ENCODE measurements around the gene NRXN2. TPM values are rescaled to one million over a fixed set of nuclear protein-coding genes. Genes with fewer than 3 reads are reported as not detected.
A peak's percentile ranks its signal among the peaks of the same experiment; 100 is the strongest.

The NRXN2 gene
- total and polyA plus RNA-seq, 10 of the 15 experiments (the other 5 are each of a cell fraction or from before 2014, with no cell fraction given): 0.03 to 1.4 (median 0.23) TPM

DNA sequence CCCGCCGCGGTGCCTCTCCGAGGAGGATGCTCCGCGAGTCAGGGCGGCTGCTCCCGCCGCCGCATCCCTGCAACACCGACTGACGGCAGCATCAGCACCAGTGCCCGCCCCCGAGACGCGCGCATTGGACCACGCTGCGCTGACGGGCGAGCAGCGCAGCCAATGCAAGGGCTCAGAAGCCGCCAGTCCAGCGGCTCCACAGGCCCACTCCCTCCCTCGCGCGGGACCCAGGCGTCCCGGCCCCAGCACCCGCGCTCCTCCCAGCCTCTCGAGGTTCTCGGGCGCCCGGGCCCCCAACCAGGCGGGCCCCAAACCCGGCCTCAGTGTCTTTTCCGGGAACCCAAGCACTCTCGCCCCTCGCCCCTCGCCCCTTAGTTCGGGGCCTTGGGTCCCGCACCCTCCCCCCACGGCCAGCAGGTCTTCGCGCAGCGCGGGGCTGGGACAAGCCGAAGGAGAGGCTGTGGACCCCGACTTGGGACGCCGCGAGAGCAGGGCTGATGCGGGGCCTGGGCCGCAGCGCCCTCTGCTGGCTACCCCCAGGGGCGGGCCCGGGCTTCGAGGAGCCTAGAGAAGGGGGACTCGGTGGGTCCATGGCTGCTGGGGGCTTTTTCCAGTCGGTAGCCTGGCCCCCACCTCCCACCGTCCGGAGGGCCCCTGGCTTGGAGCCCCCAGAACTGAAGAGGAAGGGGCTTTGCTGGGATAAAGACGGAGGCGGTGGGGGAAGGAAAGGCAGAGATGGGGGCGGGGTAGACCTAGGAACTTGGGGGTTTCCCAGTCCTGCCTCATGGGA, at the start of gene NRXN2 (continued):
- TF ChIP-seq CTCF (IDR thresholded peaks at IDR 0.05 in 2 of 3, conservative IDR thresholded peaks at IDR 0.05 in 1 of 3; ENCODE audit: control insufficient read depth in 2 of 3, extremely low read depth in 1 of 3, insufficient read depth in 1 of 3, low read depth in 3 of 3, low read length in 3 of 3): peak; percentile 90 to 99 (median 95)
- TF ChIP-seq RFX5 (IDR thresholded peaks at IDR 0.05; ENCODE audit: low read depth, low read length): no peak
- peak; percentile 36; the same call in 1 of the 2 replicates for TF ChIP-seq MTA2 (IDR thresholded peaks at IDR 0.05; ENCODE audit: low read depth)
- 0 out of 2 replicates have a peak, but pooled peaks have one; percentile 72 for TF ChIP-seq RB1 (IDR thresholded peaks at IDR 0.05; ENCODE audit: borderline replicate concordance)
- no peak for TF ChIP-seq RAD51 (IDR thresholded peaks at IDR 0.05)
- TF ChIP-seq IRF3 (IDR thresholded peaks at IDR 0.05): peak; percentile 67
- TF ChIP-seq GATAD2B (conservative IDR thresholded peaks at IDR 0.05; ENCODE audit: low read depth): peak; percentile 77
- no peak for TF ChIP-seq MYB (IDR thresholded peaks at IDR 0.05; ENCODE audit: borderline replicate concordance, low read depth, low read length)
- TF ChIP-seq KAT2A (conservative IDR thresholded peaks at IDR 0.05; ENCODE audit: control insufficient read depth, low read depth, low read length): no peak
- no peak for TF ChIP-seq TARDBP (IDR thresholded peaks at IDR 0.05; ENCODE audit: borderline replicate concordance)
- TF ChIP-seq RAD21 (IDR thresholded peaks at IDR 0.05; ENCODE audit: insufficient read depth, low read depth, low read length): peak; percentile 60
- no peak for TF ChIP-seq JUND (IDR thresholded peaks at IDR 0.05; ENCODE audit: low read depth, low read length)
- TF ChIP-seq ASH2L (IDR thresholded peaks at IDR 0.05; ENCODE audit: borderline replicate concordance, low read depth): no peak
- peak; percentile 75 for TF ChIP-seq IKZF1 (conservative IDR thresholded peaks at IDR 0.05)
- TF ChIP-seq SIN3A (IDR thresholded peaks at IDR 0.05; ENCODE audit: low read depth, low read length): no peak
- no peak for TF ChIP-seq E4F1 (IDR thresholded peaks at IDR 0.05; ENCODE audit: borderline replicate concordance, partially characterized antibody)
- no peak for TF ChIP-seq NFXL1 (IDR thresholded peaks at IDR 0.05; ENCODE audit: borderline replicate concordance)
- TF ChIP-seq YBX1 (IDR thresholded peaks at IDR 0.05): no peak
- TF ChIP-seq, protein P1, sequence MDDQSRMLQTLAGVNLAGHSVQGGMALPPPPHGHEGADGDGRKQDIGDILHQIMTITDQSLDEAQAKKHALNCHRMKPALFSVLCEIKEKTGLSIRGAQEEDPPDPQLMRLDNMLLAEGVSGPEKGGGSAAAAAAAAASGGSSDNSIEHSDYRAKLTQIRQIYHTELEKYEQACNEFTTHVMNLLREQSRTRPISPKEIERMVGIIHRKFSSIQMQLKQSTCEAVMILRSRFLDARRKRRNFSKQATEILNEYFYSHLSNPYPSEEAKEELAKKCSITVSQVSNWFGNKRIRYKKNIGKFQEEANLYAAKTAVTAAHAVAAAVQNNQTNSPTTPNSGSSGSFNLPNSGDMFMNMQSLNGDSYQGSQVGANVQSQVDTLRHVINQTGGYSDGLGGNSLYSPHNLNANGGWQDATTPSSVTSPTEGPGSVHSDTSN (IDR thresholded peaks at IDR 0.05; ENCODE audit: insufficient replicate concordance, low read depth, low read length): peak; percentile 97
- TF ChIP-seq MEF2B (IDR thresholded peaks at IDR 0.05; ENCODE audit: partially characterized antibody, poor library complexity, severe bottlenecking): peak; percentile 89
